DND-41 (cell line): ENCODE results near the gene DHRS3.
"Not testable (repeated sequence)": the region's sequence is repeated elsewhere in the genome, so short reads cannot be mapped to it uniquely, and the experiment has no call there.

ENCODE experiments used
- ATAC-seq: fragments of 200-7000 bp; cut with Tn5 transposase; 3 replicates; pipeline ENCODE4 v1.9.1; 2021; ENCODE audit warnings: low read depth; ENCODE audit not compliant: insufficient read depth
- DNase-seq: peaks from one replicate; pipeline ENCODE4 v3.0.0-alpha.2; 2020
- H2AFZ ChIP-seq: 2 replicates; pipeline ENCODE4 v1.6.0; 2012; ENCODE audit warnings: low read depth, low read length
- H3K27ac ChIP-seq: 2 replicates; pipeline ENCODE4 v1.5.1; 2012; ENCODE audit warnings: low read length, inconsistent platforms
- H3K27me3 ChIP-seq: fragments of 200-600 bp; sonication (generic); 2 replicates; pipeline ENCODE4 v1.6.0; 2012; ENCODE audit warnings: low read length, mild to moderate bottlenecking, inconsistent platforms; ENCODE audit not compliant: insufficient read depth, poor library complexity
- H3K36me3 ChIP-seq: 2 replicates; pipeline ENCODE4 v1.5.1; 2012; ENCODE audit warnings: low read length, inconsistent platforms; ENCODE audit not compliant: insufficient read depth
- H3K4me1 ChIP-seq: 2 replicates; pipeline ENCODE4 v1.5.1; 2012; ENCODE audit warnings: mild to moderate bottlenecking, low read length; ENCODE audit not compliant: insufficient read depth
- H3K4me2 ChIP-seq: 2 replicates; pipeline ENCODE4 v1.6.0; 2012; ENCODE audit warnings: mild to moderate bottlenecking, moderate library complexity, low read length, inconsistent platforms; ENCODE audit not compliant: insufficient read depth
- H3K4me3 ChIP-seq, 2 experiments: fragments of 200-600 bp in 1 of 2; shearing (Covaris generic) in 1 of 2; 2 replicates each; pipeline ENCODE4 v1.5.1; 2012 to 2016; ENCODE audit warnings: inconsistent platforms in 2 of 2, low read length in 2 of 2, mild to moderate bottlenecking in 2 of 2, low read depth in 1 of 2, moderate library complexity in 1 of 2
- H3K79me2 ChIP-seq: 2 replicates; pipeline ENCODE4 v1.6.0; 2012; ENCODE audit warnings: low read length, inconsistent platforms; ENCODE audit not compliant: insufficient read depth
- H3K9ac ChIP-seq: 2 replicates; pipeline ENCODE4 v1.6.0; 2012; ENCODE audit warnings: low read depth, mild to moderate bottlenecking, inconsistent platforms, low read length, moderate library complexity
- H3K9me3 ChIP-seq: 2 replicates; pipeline ENCODE4 v1.5.1; 2012; ENCODE audit warnings: low read length, moderate library complexity, mild to moderate bottlenecking, inconsistent platforms; ENCODE audit not compliant: insufficient read depth, severe bottlenecking
- H4K20me1 ChIP-seq: 2 replicates; pipeline ENCODE4 v1.6.0; 2012; ENCODE audit warnings: low read length; ENCODE audit not compliant: insufficient read depth
- CTCF ChIP-seq: IDR thresholded peaks from 2 replicates; pipeline ENCODE4 v1.5.1; 2012; ENCODE audit warnings: borderline replicate concordance, low read length, moderate library complexity, mild to moderate bottlenecking; ENCODE audit not compliant: poor library complexity, severe bottlenecking; ENCODE audit errors: extremely low read depth
- EZH2 ChIP-seq: IDR thresholded peaks from 3 replicates; pipeline ENCODE4 v1.6.1; 2012; ENCODE audit warnings: borderline replicate concordance, low read depth, mild to moderate bottlenecking, moderate library complexity, low read length, inconsistent platforms; ENCODE audit not compliant: severe bottlenecking

Gene DHRS3

GRCh38 chr1:12654004-12654567 is 36.1 kb upstream of the DHRS3 start:
- TF ChIP-seq EZH2 (no peak), CTCF (no peak)
- Histone ChIP-seq H3K9ac (no peak overlapping the region), H3K4me2 (no peak overlapping the region), H3K79me2 (no peaks in the 10 kb centered on the region), H3K36me3 (no peaks in the 10 kb centered on the region), H2AFZ (no peak overlapping the region), H3K4me1 (peaks cover 6% of the 10 kb centered on the region), H3K4me3 (no peak overlapping the region), H3K27me3 (no peaks in the 10 kb centered on the region), H4K20me1 (no peaks in the 10 kb centered on the region), H3K9me3 (no peaks in the 10 kb centered on the region), H3K27ac (no peak overlapping the region)
- DNase-seq (no peak), ATAC-seq (no peak)

- no peak overlapping the region for H3K27ac ChIP-seq
- no peaks in the 10 kb centered on the region for H3K9me3 ChIP-seq
- ATAC-seq (no peak), DNase-seq (no peak)
- no peaks in the 10 kb centered on the region for H3K4me1 ChIP-seq
- H3K27me3 ChIP-seq = no peaks in the 10 kb centered on the region
- no peak overlapping the region for H3K9ac ChIP-seq
- H2AFZ ChIP-seq = no peak overlapping the region
- no peaks in the 10 kb centered on the region for H3K79me2 ChIP-seq
- TF ChIP-seq CTCF (no peak), EZH2 (no peak)
- no peaks in the 10 kb centered on the region for H4K20me1 ChIP-seq
- H3K4me3 ChIP-seq = no peak overlapping the region
- H3K36me3 ChIP-seq = no peaks in the 10 kb centered on the region
- no peak overlapping the region for H3K4me2 ChIP-seq
These were observed 32.0 kb upstream of the DHRS3 start for GRCh38 chr1:12649971-12650421.

GRCh38 chr1:12648741-12649140 is 30.7 kb upstream of the DHRS3 start:
- no peak overlapping the region for H3K4me3 ChIP-seq
- no peaks in the 10 kb centered on the region for H3K9me3 ChIP-seq
- H2AFZ ChIP-seq = no peak overlapping the region
- DNase-seq (no peak), ATAC-seq (no peak)
- no peak overlapping the region for H3K4me2 ChIP-seq
- H3K27me3 ChIP-seq = no peaks in the 10 kb centered on the region
- H3K36me3 ChIP-seq = no peaks in the 10 kb centered on the region
- H4K20me1 ChIP-seq = no peaks in the 10 kb centered on the region
- H3K9ac ChIP-seq = no peak overlapping the region
- no peak overlapping the region for H3K27ac ChIP-seq
- H3K4me1 ChIP-seq = no peaks in the 10 kb centered on the region
- no peaks in the 10 kb centered on the region for H3K79me2 ChIP-seq
- no peak for TF ChIP-seq EZH2
- no peak for TF ChIP-seq CTCF

GRCh38 chr1:12645401-12645800 is 27.4 kb upstream of the DHRS3 start:
- not testable (repeated sequence) for H3K27ac ChIP-seq, H3K9ac ChIP-seq, H3K4me1 ChIP-seq, H3K4me2 ChIP-seq, H3K79me2 ChIP-seq, DNase-seq, H4K20me1 ChIP-seq, H3K27me3 ChIP-seq, H2AFZ ChIP-seq, H3K4me3 ChIP-seq, ATAC-seq, H3K9me3 ChIP-seq, H3K36me3 ChIP-seq
